Activated naive CD4-positive, alpha-beta T cell treated with Interleukin-2 at 50 U/mL for 16 hours (primary cell): ENCODE data around the gene MAP4K4.

Experiments
- DNase-seq: peaks from one replicate; pipeline ENCODE4 v3.0.0-alpha.2; 2020

The MAP4K4 gene

GRCh38 chr2:101697124-101698013 lies at the start of gene MAP4K4:
TSS of gene MAP4K4 (plus strand) at chr2:101697707. CDS start at chr2:101698081, 374 bp downstream.
- peak; percentile 73 for DNase-seq

DNA sequence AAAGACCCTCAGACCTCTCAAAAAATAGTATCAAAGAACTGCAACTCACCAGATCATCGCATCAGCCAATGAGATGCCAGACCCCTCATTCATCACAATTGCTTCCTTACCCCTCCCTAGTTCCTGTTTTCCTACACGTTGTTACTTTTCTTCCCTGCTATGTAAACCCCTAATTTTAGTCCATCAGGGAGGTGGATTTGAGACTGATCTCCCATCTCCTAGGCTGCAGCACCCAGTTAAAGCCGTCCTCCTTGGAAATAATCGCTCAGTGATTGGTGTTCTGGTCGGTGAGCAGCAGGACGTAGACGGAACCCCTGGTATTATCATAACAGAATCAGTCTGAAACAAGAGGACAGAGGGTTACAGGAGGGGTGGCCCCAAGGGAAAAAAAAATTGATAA lies 44.0 kb upstream of the MAP4K4 start:
- DNase-seq: no peak

- DNase-seq: no peak
These were observed 41.6 kb upstream of the MAP4K4 start for GRCh38 chr2:101655702-101656422.

DNA sequence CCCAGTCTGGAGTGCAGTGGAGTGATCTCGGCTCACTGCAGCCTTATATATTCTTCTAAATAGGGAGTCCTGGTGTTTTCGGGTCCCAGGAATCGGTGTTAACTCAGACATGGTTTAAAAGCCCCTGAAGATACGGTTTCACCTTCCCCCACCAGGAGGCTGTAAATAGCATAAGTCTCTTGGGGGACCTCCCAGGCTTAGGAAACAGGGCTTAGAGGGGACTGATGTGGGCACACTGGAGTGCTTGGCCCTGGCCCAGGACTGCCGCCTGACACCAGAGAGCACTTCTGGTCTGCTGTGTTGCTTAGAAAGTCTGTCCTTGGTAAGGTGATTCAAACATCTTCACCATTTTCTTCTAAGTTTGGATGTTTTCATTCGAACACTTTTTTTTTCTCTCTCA lies 39.7 kb upstream of the MAP4K4 start:
- DNase-seq: no peak

- DNase-seq: no peak
These were observed 39.1 kb upstream of the MAP4K4 start for GRCh38 chr2:101658387-101658786.

DNA sequence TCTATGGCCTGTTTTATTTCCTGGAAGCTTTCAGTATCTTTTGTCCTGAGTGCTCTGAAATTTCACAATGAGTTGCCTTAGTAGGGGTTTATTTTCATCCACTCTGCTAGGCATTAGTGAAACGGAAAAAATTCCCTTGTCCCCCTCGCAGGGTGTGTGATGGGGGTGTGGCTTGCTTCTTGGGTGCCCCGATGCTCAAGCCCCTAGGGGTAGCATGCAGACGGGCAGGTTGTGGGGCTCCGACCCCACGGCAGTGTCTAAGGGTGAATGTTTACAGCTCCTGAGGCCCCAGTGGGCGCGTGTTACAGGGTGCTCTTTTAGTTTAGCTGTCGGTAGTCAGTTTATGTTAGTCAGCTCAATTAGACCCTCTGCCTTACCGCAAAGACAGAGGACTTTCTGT lies 32.2 kb upstream of the MAP4K4 start:
- no peak for DNase-seq

- DNase-seq: no peak
These were observed 29.7 kb upstream of the MAP4K4 start for GRCh38 chr2:101667823-101668222.

DNA sequence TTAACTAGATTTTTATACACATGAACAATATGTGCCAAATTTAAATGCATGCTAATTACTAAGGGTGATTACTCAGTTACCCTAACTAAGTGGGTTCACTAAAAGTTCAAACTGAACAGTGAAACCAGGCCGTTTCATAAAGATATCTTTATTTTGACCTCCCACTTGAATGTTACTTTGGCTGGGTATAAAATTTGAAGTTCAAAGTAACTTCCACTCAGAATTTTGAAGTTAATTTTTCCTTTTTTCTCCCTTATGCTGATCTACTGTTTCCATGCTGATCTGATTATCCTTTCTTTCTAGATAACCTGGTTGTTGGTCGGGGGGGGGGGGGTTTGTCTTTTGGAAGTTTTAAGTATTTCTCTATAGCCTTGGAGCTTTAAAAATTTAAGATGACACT lies 25.5 kb upstream of the MAP4K4 start:
- DNase-seq: no peak

GRCh38 chr2:101673920-101674319 lies 23.6 kb upstream of the MAP4K4 start:
- DNase-seq: no peak

- DNase-seq: no peak
These were observed 22.0 kb upstream of the MAP4K4 start for GRCh38 chr2:101675512-101675911.

DNA sequence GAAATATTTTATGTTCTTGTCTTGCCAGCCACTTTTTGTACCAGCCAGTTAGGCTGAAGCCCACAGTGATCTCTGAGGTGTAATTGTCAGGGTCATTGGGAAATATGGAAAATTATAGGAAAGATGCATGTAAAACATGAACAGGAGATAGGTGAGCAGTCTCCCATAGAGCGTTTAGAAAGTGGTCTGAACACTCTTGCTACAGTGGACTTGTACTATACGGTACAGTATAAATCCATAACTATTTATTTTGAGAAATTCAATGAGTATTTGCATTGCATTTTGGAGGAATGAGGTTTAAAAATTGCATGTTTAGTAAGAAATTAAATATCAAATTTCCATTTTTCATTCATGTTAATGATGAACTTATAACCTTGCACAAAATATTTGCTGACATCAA lies 20.8 kb upstream of the MAP4K4 start:
- DNase-seq: no peak

GRCh38 chr2:101677658-101678057 lies 19.8 kb upstream of the MAP4K4 start:
- no peak for DNase-seq

DNA sequence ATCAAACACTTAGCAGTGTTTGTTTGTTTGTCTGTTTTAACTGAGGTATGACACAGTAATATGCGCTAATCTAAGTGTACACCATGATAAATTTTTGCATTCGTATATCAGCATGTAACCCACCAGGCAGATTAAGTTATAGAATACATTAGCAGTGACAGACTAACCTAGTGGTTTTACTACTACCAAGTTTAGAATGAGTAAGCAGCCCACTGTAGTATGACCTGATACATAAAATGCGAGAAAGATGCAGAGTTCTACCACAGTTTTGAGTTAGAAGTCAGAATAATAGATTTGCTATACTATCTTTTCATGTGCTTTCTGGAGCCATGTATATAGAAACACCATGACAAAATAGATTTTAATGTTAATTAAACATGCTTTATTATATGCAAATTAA lies 19.1 kb upstream of the MAP4K4 start:
- no peak for DNase-seq

DNA sequence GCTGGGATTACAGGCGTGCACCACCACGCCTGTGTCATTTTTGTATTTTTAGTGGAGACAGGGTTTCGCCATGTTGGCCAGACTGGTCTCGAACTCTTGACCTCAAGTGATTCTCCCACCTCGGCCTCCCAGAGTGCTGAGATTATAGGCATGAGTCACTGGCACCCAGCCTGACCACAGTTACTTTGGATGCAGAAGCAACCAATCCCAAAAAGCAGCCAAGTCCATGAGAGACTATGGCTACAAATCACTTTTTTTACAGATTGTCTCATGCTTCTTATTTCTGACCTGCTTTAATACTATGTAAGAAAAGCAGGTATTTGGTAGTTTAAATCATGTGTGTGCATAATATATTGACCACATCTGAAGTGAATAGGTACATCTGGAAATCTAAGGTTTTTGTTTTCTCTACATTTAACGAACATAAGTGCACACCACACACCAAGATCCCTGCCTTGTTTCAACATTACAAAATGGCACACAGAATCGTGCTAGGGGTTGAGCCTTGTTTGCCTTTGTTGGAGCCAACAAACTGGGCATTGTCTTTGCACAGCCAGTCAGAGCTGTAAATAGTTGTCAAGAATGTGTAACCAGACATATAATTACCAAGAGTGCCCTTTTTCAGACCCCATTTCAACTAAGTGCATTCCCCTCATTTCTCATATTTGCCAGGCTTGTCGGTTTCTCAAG lies 18.3 kb upstream of the MAP4K4 start:
- DNase-seq: no peak

DNA sequence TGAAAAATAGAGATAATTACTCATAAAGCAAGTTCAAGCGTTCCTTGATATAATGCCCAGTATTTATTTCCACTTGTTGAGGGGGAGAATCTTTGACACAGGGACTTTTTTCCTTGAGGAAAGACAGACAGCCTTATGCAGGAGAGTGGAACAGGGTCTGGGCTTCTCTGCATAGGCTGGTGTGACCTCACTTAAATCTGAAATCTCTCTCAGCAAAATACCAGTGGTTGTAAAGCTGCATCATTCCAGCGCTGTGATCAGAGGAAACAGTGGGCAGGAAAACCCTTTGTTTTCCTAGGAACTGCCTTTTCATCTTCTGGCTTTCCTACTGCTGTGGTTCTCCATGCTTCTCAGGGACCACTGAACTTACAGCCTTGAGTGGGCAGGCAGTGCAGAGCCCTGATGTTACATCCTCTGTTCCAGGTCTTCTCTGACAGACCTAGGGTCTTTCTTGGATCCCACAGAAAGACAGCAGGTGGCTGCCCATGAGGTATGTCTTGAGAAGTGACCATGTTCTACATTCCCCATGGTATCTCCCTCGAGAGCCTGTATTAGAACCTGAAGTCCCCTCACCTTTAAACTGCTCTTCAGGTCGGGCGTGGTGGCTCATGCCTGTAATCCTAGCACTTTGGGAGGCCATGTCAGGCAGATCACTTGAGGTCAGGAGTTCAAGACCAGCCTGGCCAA lies 17.6 kb upstream of the MAP4K4 start:
- no peak for DNase-seq

DNA sequence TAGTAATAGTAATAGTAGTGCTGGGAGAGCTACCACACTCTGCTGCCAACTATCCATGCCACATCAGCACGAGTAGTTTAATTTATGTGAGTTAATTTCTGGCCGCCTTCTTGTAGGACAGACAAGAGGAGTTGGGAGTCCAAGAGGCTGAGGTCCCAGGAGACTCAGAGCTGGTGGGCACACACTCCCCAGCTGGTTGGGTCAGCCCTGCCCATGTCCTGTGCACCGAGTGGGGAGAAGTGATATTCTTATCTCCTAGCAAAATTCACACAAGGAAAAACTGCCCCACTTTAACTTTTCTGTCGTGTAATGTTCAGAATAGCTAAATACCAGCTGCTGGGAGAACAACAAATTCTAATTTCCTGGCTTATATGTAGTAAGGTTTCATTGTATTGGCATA lies 15.2 kb upstream of the MAP4K4 start:
- no peak for DNase-seq

- no peak for DNase-seq
These were observed 13.2 kb upstream of the MAP4K4 start for GRCh38 chr2:101684313-101684712.

DNA sequence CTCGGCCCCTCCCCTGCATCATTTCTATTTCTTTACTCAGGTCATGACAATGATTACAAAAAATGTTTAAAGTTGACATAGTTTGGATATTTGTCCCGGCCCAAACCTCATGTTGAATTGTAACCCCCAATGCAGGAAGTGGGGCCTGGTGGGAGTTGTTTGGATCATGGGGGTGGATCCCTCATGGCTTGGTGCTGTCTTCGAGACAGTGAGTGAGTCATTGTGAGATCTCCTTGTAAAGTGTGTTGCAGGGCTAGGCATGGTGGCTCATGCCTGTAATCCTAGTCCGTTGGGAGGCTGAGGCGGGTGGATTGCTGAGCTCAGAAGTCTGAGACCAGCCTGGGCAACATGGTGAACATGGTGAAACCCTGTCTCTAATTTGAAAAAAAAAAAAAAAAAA lies 9.2 kb upstream of the MAP4K4 start:
- DNase-seq: no peak

DNA sequence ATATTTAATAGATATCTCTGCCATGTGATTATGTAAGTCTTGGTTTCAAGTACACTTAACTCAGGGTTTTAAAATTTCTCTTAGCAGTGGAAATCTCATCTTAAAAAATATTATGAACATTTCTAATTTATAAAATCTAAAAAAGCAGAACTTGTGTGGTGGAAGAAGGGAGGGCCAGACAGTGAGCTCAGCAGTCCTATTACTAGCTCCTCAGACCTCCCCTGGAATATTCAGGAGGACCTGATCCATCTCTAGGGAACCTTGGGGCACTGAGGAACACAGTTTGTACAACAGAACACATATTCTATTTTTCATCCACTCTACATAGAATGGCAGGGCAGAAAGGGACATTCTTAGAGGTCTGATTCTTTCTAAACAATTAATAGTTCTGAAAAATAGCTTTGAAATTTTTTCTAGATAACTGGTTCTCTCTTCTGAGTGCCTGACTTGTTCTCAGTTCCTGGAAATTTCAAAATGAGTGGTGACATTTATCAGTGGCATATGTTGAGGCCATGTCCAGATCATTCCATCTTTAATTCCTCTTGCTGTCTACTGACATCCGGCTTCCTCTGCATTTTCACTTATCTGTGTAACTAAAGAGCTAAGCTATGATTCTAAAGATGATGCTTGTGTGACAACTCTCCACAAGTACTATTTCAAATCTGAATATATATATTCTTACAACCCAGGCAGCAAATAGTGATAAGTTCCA lies 8.2 kb upstream of the MAP4K4 start:
- no peak for DNase-seq

- no peak for DNase-seq
These were observed 6.9 kb upstream of the MAP4K4 start for GRCh38 chr2:101690547-101691152.

GRCh38 chr2:101692041-101692440 lies 5.5 kb upstream of the MAP4K4 start:
- DNase-seq: no peak

- no peak for DNase-seq
These were observed 4.7 kb upstream of the MAP4K4 start for GRCh38 chr2:101692766-101693165.
